ENCODE measurements around the gene EIF2S2. TPM values are rescaled to one million over a fixed set of nuclear protein-coding genes. Genes with fewer than 3 reads are reported as not detected.

Gene EIF2S2
- total and polyA plus RNA-seq, 2 experiments from 2014 or later, result 124 to 194 TPM

- H3K27ac Mint-ChIP-seq, result no peak overlapping the region
- Histone ChIP-seq H3K4me1 (ENCODE audit: insufficient read depth) (no peaks in the 10 kb centered on the region), H3K79me2 (replicated peaks; ENCODE audit: insufficient read depth) (no peaks in the 10 kb centered on the region), H3K27me3 (ENCODE audit: insufficient read depth) (no peaks in the 10 kb centered on the region), H3F3A (replicated peaks; ENCODE audit: low read depth) (no peaks in the 10 kb centered on the region), H2AFZ (no peak overlapping the region), H3K4me3 (no peak overlapping the region), H3K4me2 (no peak overlapping the region), H3K9me2 (ENCODE audit: insufficient read depth) (no peaks in the 10 kb centered on the region), H4K20me1 (replicated peaks; ENCODE audit: insufficient read depth) (no peaks in the 10 kb centered on the region), H3K27ac (ENCODE audit: low read depth) (no peak overlapping the region), H3K36me3 (ENCODE audit: insufficient read depth) (no peaks in the 10 kb centered on the region)
- DNase-seq (ENCODE audit: low spot score) (no peak), ATAC-seq (no peak)
- H3K4me3 Mint-ChIP-seq, result no peak overlapping the region
- no peaks in the 10 kb centered on the region for H3K4me1 Mint-ChIP-seq
- TF ChIP-seq, protein P1, sequence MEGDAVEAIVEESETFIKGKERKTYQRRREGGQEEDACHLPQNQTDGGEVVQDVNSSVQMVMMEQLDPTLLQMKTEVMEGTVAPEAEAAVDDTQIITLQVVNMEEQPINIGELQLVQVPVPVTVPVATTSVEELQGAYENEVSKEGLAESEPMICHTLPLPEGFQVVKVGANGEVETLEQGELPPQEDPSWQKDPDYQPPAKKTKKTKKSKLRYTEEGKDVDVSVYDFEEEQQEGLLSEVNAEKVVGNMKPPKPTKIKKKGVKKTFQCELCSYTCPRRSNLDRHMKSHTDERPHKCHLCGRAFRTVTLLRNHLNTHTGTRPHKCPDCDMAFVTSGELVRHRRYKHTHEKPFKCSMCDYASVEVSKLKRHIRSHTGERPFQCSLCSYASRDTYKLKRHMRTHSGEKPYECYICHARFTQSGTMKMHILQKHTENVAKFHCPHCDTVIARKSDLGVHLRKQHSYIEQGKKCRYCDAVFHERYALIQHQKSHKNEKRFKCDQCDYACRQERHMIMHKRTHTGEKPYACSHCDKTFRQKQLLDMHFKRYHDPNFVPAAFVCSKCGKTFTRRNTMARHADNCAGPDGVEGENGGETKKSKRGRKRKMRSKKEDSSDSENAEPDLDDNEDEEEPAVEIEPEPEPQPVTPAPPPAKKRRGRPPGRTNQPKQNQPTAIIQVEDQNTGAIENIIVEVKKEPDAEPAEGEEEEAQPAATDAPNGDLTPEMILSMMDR (conservative IDR thresholded peaks at IDR 0.05; ENCODE audit: low read depth in 2 of 2), result no peak
- TF ChIP-seq ZNF331 (CRISPR knock-in tag; IDR thresholded peaks at IDR 0.05; ENCODE audit: low read depth) (no peak), EZH2phosphoT487 (IDR thresholded peaks at IDR 0.05; ENCODE audit: unreplicated experiment) (no peak), JUNB (IDR thresholded peaks at IDR 0.05; ENCODE audit: unreplicated experiment) (no peak), ZNF114 (CRISPR knock-in tag; IDR thresholded peaks at IDR 0.05) (no peak), EZH2 (IDR thresholded peaks at IDR 0.05; ENCODE audit: low read depth, unreplicated experiment) (no peak), POLR2AphosphoS5 (IDR thresholded peaks at IDR 0.05; ENCODE audit: low read depth) (no peak), STAT1 (IDR thresholded peaks at IDR 0.05; ENCODE audit: unreplicated experiment) (no peak), ZNF462 (CRISPR knock-in tag; IDR thresholded peaks at IDR 0.05) (no peak), CREB1 (CRISPR knock-in tag; IDR thresholded peaks at IDR 0.05; ENCODE audit: low read depth) (no peak), NANOG (IDR thresholded peaks at IDR 0.05; ENCODE audit: borderline replicate concordance) (no peak)
- TF ChIP-seq, protein P2, sequence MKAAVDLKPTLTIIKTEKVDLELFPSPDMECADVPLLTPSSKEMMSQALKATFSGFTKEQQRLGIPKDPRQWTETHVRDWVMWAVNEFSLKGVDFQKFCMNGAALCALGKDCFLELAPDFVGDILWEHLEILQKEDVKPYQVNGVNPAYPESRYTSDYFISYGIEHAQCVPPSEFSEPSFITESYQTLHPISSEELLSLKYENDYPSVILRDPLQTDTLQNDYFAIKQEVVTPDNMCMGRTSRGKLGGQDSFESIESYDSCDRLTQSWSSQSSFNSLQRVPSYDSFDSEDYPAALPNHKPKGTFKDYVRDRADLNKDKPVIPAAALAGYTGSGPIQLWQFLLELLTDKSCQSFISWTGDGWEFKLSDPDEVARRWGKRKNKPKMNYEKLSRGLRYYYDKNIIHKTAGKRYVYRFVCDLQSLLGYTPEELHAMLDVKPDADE (IDR thresholded peaks at IDR 0.05), result no peak
- TF ChIP-seq, protein P3, sequence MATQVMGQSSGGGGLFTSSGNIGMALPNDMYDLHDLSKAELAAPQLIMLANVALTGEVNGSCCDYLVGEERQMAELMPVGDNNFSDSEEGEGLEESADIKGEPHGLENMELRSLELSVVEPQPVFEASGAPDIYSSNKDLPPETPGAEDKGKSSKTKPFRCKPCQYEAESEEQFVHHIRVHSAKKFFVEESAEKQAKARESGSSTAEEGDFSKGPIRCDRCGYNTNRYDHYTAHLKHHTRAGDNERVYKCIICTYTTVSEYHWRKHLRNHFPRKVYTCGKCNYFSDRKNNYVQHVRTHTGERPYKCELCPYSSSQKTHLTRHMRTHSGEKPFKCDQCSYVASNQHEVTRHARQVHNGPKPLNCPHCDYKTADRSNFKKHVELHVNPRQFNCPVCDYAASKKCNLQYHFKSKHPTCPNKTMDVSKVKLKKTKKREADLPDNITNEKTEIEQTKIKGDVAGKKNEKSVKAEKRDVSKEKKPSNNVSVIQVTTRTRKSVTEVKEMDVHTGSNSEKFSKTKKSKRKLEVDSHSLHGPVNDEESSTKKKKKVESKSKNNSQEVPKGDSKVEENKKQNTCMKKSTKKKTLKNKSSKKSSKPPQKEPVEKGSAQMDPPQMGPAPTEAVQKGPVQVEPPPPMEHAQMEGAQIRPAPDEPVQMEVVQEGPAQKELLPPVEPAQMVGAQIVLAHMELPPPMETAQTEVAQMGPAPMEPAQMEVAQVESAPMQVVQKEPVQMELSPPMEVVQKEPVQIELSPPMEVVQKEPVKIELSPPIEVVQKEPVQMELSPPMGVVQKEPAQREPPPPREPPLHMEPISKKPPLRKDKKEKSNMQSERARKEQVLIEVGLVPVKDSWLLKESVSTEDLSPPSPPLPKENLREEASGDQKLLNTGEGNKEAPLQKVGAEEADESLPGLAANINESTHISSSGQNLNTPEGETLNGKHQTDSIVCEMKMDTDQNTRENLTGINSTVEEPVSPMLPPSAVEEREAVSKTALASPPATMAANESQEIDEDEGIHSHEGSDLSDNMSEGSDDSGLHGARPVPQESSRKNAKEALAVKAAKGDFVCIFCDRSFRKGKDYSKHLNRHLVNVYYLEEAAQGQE (IDR thresholded peaks at IDR 0.05; ENCODE audit: unreplicated experiment), result no peak
- H3K36me3 Mint-ChIP-seq (ENCODE audit: low read depth), result no peaks in the 10 kb centered on the region
- no peaks in the 10 kb centered on the region for H3K9me3 Mint-ChIP-seq
- H3K27me3 Mint-ChIP-seq (ENCODE audit: insufficient read depth, low read depth, poor library complexity), result peaks cover 2% of the 10 kb centered on the region
Measured at GRCh38 chr20:34120213-34120612, 8.2 kb upstream of the EIF2S2 start.
